RWPE1 (cell line): Measurements from ENCODE around the gene GSPT1.

Experiments
- CTCF ChIA-PET: fragments of 350-600 bp; sonication (Branson Sonifier 250); formaldehyde crosslinking; extraction: SDS; loops from one replicate; lab custom pipeline; 2021; lab: Yijun Ruan, JAX
- POLR2A ChIA-PET: fragments of 400-600 bp; formaldehyde crosslinking; extraction: SDS; loops from one replicate; lab custom pipeline; 2020; ENCODE audit warnings: antibody characterized with exemption; ENCODE audit not compliant: low non-redundant PET; lab: Yijun Ruan, JAX
- DNase-seq: peaks from one replicate; pipeline ENCODE4 v3.0.0; 2012; ENCODE audit warnings: low spot score
- H3K27ac ChIP-seq: fragments of 450-650 bp; 2 replicates; pipeline ENCODE4 v1.5.1; 2017
- CTCF ChIP-seq: fragments of 450-650 bp; conservative IDR thresholded peaks from 2 replicates; pipeline ENCODE4 v1.5.1; 2017; ENCODE audit warnings: low read depth, mild to moderate bottlenecking

Gene GSPT1

GRCh38 chr16:11843861-11844260 lies 71.9 kb downstream of the GSPT1 start:
- TF ChIP-seq CTCF = no peak
- DNase-seq = no peak
- ChIA-PET CTCF (interaction anchor here (0.6 kb wide), 1 partner anchor 511 kb away, joined by 3 read pairs; no protein-coding TSS in a partner anchor), POLR2A (interaction anchor here (0.6 kb wide), 1 partner anchor 109 kb away, joined by 4 read pairs; no protein-coding TSS in a partner anchor)
- no peak overlapping the region for H3K27ac ChIP-seq

- no peak for TF ChIP-seq CTCF
- no peak for DNase-seq
- ChIA-PET CTCF (interaction anchor here (0.6 kb wide), 2 partner anchors 32 to 511 kb away, joined by 3 read pairs; no protein-coding TSS in a partner anchor), POLR2A (interaction anchor here (0.6 kb wide), 1 partner anchor 109 kb away, joined by 4 read pairs; no protein-coding TSS in a partner anchor)
- no peak overlapping the region for H3K27ac ChIP-seq
These were observed 72.5 kb downstream of the GSPT1 start for GRCh38 chr16:11843206-11843605.

DNA sequence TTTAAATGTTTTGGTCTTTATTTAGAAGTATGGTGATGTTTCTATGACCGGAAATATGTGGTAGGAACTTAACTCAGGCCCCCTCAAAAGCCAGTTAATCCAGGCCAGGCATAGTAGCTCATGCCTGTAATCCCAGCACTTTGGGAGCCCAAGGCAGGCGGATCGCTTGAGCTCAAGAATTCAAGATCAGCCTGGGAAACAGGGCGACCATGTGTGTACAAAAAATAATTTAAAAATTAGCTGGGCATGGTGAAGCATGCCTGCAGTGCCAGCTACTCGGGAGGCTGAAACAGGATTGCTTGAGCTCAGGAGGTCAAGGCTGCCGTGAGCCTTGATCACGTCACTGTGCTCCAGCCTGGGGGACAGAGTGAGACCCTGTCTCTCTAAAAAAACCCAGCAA lies 74.7 kb downstream of the GSPT1 start:
- H3K27ac ChIP-seq = no peak overlapping the region
- CTCF ChIA-PET = interaction anchor here (0.5 to 0.7 kb wide), 2 partner anchors 44 to 48 kb away, joined by 3 to 5 read pairs; partner anchors contain the start of gene ZC3H7A
- POLR2A ChIA-PET = no interaction called here
- TF ChIP-seq CTCF = no peak
- DNase-seq = no peak

DNA sequence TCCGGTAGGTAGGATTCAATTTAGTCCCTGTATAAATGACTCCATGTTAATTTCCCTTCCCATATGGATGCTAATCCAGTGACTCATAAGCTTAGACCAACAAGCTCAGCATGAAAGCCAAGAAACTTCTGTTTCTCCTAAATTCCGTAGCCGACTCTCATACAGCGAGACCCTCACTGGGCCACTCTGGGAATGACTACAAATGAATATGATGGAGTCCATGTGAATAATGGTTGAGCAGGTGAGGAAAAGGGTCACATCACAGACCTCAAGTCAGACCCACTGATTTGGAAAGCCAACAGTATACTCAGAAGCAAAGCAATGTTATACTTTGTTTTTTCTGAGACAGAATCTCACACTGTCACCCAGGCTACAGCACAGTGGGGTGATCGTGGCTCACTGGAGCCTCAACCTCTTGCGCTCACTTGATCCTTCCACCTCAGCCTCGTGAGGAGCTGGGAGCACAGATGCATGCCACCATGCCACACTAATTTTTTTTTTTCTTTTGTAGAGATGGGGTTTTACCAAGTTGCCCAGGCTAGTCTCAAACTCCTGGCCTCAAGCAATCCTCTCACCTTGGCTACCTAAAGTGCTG lies 79.0 kb downstream of the GSPT1 start:
- DNase-seq = peak; percentile 54
- TF ChIP-seq CTCF = no peak
- ChIA-PET CTCF (no interaction called here), POLR2A (interaction anchor here (0.6 kb wide), 1 partner anchor 18 kb away, joined by 3 read pairs; no protein-coding TSS in a partner anchor)
- peak overlapping the region; percentile 53 for H3K27ac ChIP-seq

GRCh38 chr16:11835891-11836649 lies 79.7 kb downstream of the GSPT1 start:
- no peak for DNase-seq
- POLR2A ChIA-PET = interaction anchor here (0.6 kb wide), 1 partner anchor 17 kb away, joined by 3 read pairs; no protein-coding TSS in a partner anchor
- TF ChIP-seq CTCF = no peak
- peak overlapping the region; percentile 73 for H3K27ac ChIP-seq
- CTCF ChIA-PET = no interaction called here

DNA sequence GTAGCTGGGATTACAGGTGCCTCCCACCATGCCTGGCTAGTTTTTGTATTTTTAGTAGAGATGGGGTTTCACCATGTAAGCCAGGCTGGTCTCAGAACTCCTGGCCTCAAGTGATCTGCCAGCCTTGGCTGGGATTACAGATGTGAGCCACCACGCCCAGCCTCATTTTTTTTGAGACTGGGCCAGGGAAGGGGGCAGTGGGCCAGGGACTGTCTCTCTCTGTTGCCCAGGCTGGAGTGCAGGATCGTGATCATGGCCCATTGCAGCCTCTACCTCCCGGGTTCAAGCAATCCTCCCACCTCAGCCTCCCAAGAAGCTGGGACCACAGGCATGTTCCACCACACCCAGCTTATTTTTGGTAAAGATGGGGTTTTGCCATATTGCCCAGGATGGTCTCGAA lies 80.4 kb downstream of the GSPT1 start:
- POLR2A ChIA-PET = no interaction called here
- CTCF ChIA-PET = no interaction called here
- H3K27ac ChIP-seq = peak overlapping the region; percentile 73

More for the DNA sequence above, 80.4 kb downstream of the GSPT1 start:
- no peak for DNase-seq
- TF ChIP-seq CTCF = no peak
